HUES64 (cell line): Measurements from ENCODE around the gene C1QC.

Experiments
- H3K27ac ChIP-seq: 2 replicates; pipeline ENCODE4 v1.7.0; 2013; ENCODE audit warnings: low read depth, low read length, inconsistent platforms
- H3K27me3 ChIP-seq: 2 replicates; pipeline ENCODE4 v1.6.1; 2013; ENCODE audit warnings: mild to moderate bottlenecking, low read length; ENCODE audit not compliant: insufficient read depth
- H3K36me3 ChIP-seq: 2 replicates; pipeline ENCODE4 v1.6.1; 2013; ENCODE audit warnings: mild to moderate bottlenecking, low read length; ENCODE audit not compliant: insufficient read depth
- H3K4me1 ChIP-seq: 2 replicates; pipeline ENCODE4 v1.6.1; 2013; ENCODE audit warnings: mild to moderate bottlenecking, low read length, moderate library complexity; ENCODE audit not compliant: insufficient read depth
- H3K4me3 ChIP-seq: 2 replicates; pipeline ENCODE4 v1.5.1; 2013; ENCODE audit warnings: mild to moderate bottlenecking, low read length, moderate library complexity
- H3K9ac ChIP-seq: 2 replicates; pipeline ENCODE4 v1.6.1; 2013; ENCODE audit warnings: mild to moderate bottlenecking, low read depth, low read length
- H3K9me3 ChIP-seq: 2 replicates; pipeline ENCODE4 v1.6.1; 2013; ENCODE audit warnings: low read depth, low read length; ENCODE audit not compliant: insufficient read depth
- WGBS: fragments of 150-250, 120-280 bp; methylation state at CpG from one replicate; pipeline ENCODE4 v1.1.7; 2013; ENCODE audit warnings: missing lambda C conversion rate; 5-methylcytosine and 5-hydroxymethylcytosine counted together

C1QC gene

DNA sequence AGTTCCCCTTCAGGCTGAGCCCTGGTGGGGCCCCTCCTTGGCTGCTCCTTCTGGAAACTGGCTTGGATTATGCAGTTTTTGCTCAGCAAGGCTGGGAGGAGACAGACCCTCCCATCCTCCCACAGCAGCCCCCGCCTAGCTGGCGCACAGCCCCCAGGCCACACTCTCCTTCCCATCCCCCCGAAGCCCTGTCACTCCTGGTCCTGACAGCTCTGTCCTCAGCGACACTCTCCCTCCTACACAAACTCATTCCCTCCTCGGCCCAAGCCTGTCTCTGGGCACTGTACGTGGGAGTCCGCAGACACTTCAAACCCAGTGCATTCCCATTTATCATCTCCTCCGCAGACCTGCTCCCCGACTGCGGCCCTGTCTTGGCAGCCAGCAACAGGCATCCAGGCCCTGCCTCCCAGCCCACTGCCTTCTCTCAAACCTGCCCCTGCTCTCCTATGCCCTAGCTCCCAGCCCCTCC lies 42.2 kb downstream of the C1QC start:
- H3K4me1 ChIP-seq, result peaks cover 5% of the 10 kb centered on the region; the same call in 1 of the 2 replicates
- no peak overlapping the region for H3K4me3 ChIP-seq
- no peaks in the 10 kb centered on the region; the same call in 1 of the 2 replicates for H3K27me3 ChIP-seq
- 65% methylated on average over 10 of the region's 10 CpGs for WGBS
- no peaks in the 10 kb centered on the region for H3K36me3 ChIP-seq
- H3K27ac ChIP-seq, result no peak overlapping the region
- no peaks in the 10 kb centered on the region for H3K9me3 ChIP-seq
- no peak overlapping the region for H3K9ac ChIP-seq

DNA sequence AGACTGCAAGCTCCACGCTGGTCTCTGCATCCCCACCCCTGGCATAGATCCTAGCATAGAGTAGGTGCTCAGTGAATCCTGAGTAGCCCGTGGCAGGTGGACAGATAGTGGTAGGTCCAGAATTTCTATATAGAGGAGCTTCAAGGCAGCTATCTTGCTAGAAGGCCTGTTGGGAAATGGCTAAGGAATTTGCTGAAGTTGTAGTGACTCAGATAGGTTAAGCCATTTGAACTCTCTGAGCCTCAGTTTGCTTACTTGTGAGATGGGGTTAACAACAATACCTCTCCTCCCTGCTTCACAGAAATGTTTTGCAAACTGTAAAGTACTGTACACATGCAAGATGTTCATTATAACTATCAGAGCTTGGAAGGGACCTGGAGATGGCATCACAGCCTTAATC lies 43.8 kb downstream of the C1QC start:
- H3K27me3 ChIP-seq, result no peaks in the 10 kb centered on the region; the same call in 1 of the 2 replicates
- no peak overlapping the region for H3K9ac ChIP-seq
- H3K4me1 ChIP-seq, result peaks cover 5% of the 10 kb centered on the region; the same call in 1 of the 2 replicates
- H3K9me3 ChIP-seq, result no peaks in the 10 kb centered on the region
- 93% methylated on average over 2 of the region's 2 CpGs for WGBS
- no peak overlapping the region for H3K4me3 ChIP-seq
- H3K27ac ChIP-seq, result no peak overlapping the region
- no peaks in the 10 kb centered on the region for H3K36me3 ChIP-seq

DNA sequence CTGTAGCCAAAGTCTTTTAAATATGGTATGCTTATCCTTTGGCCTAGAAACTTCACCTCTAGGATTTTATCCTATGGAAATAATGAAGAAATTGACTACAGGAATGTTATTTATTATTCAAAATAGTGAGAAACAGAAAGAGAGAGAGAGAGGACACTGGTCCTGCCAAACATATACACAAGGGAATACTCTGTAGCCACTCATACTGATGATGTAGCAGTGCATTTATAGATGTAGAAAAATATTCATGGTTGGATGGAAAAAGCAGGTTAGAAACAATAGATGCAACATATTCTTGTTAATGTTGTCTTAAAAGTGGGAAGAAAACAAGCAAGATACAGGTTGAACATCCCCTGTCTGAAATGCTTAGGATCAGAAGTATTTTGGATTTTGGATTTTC lies 45.0 kb downstream of the C1QC start:
- Histone ChIP-seq H3K4me3 (no peak overlapping the region), H3K9me3 (no peaks in the 10 kb centered on the region), H3K36me3 (no peaks in the 10 kb centered on the region), H3K27me3 (no peaks in the 10 kb centered on the region; the same call in 1 of the 2 replicates), H3K9ac (no peak overlapping the region), H3K4me1 (peaks cover 5% of the 10 kb centered on the region; the same call in 1 of the 2 replicates), H3K27ac (no peak overlapping the region)

DNA sequence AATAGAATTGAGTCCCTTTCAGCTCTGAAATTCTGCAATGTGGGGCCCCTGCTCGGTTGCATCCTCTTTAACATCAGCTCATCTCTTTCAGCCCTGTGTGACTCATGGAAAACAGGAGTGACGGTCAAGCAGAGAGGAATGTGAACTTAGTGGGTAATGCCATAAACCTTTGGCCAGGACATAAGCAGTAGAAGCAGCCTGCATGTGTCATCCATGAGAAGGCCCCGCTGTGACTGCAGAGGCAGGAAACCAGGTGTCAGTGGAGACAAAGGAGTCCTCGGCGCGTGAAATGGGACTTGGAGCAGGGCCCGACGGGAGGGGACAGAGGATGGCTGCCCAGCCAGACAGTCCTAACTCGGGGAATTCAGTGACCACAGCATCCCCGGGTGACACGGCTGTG lies 46.1 kb downstream of the C1QC start:
- Histone ChIP-seq H3K27ac (no peak overlapping the region), H3K4me3 (no peak overlapping the region), H3K9me3 (no peaks in the 10 kb centered on the region), H3K27me3 (no peaks in the 10 kb centered on the region; the same call in 1 of the 2 replicates), H3K4me1 (peaks cover 5% of the 10 kb centered on the region; the same call in 1 of the 2 replicates), H3K9ac (no peak overlapping the region), H3K36me3 (no peaks in the 10 kb centered on the region)
- WGBS, result 68% methylated on average over 11 of the region's 11 CpGs

DNA sequence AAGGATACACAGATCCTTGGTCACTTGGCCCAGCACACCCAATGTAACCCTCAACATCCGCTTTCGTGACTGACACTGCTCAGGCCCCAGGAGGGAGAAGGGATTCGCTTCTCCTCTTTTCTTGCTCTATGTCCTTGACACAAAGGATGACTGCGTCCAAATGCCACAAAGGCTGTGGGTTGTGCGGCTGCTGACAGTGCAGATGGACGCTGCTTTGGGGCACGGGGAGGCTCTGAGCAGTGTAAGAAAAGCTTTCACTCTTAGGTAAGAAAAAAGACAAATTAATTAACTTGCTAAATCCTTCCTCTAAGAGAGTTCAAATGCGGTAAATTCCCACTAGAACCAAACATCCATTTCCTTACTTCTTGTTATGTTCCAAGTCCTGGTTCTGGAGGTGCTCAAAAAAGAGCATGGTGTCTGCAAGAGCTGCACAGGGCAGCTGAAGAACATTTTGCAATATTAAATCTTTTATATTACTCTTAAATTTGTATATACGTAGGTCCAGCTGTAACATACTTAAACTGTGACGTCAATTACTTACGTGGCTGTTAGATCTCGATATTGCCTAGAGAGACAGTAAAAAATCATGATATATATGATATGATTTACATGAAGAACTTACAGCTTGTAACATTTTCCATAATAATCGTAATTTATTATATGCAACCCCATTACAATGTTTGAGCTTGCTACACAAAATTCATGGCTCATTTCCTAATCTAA lies 47.8 kb downstream of the C1QC start:
- Histone ChIP-seq H3K27me3 (no peaks in the 10 kb centered on the region), H3K36me3 (no peaks in the 10 kb centered on the region), H3K4me3 (no peak overlapping the region), H3K27ac (no peak overlapping the region), H3K4me1 (no peaks in the 10 kb centered on the region), H3K9me3 (no peaks in the 10 kb centered on the region), H3K9ac (no peak overlapping the region)
- WGBS, result 82% methylated on average over 13 of the region's 13 CpGs

DNA sequence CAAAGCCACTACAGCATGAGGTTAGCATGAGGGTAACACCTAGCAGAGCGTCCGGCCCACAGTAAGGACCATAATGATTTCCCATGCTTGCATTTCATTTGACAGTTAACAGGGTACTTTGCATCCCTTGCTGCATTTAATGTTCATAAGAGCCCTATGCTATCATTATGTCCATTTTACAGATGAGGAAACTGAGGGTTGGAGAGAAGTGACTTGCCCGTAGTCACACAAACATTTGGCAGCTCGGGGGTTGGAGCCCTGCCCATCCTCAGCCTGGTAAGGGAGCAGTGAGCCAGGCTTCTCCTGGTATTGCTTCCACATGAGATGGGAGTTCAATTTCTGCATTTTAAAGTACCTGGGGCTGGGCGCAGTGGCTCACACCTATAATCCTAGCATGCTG lies 50.7 kb downstream of the C1QC start:
- no peaks in the 10 kb centered on the region for H3K36me3 ChIP-seq
- H3K27ac ChIP-seq, result no peak overlapping the region
- no peaks in the 10 kb centered on the region for H3K9me3 ChIP-seq
- 94% methylated on average over 5 of the region's 5 CpGs for WGBS
- H3K4me1 ChIP-seq, result no peaks in the 10 kb centered on the region
- no peak overlapping the region for H3K4me3 ChIP-seq
- H3K9ac ChIP-seq, result no peak overlapping the region
- no peaks in the 10 kb centered on the region for H3K27me3 ChIP-seq

DNA sequence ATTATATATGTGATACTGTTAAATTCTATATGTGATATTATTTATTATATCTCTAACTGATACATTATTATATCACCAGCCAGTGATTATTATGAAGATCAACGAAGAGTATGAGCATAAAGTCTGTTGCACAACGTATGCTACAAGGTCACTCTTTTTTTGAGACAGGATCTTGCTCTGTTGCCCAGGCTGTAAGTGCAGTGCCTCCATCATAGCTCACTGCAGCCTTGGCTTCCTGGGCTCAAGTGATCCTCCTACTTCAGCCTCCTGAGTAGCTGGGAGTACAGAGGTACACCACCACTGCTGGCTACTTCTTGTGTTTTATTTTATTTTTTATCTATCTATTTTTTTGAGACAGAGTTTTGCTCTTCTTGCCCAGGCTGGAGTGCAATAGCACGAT lies 53.2 kb downstream of the C1QC start:
- WGBS, result 91% methylated on average over 3 of the region's 3 CpGs
- Histone ChIP-seq H3K4me3 (no peak overlapping the region), H3K27ac (no peak overlapping the region), H3K36me3 (no peaks in the 10 kb centered on the region), H3K9ac (no peak overlapping the region), H3K4me1 (no peaks in the 10 kb centered on the region), H3K9me3 (no peaks in the 10 kb centered on the region), H3K27me3 (no peaks in the 10 kb centered on the region)
